ENCODE measurements around the gene ABHD4. TPM values are rescaled to one million over a fixed set of nuclear protein-coding genes. Genes with fewer than 3 reads are reported as not detected.
"Not testable (repeated sequence)": the region's sequence is repeated elsewhere in the genome, so short reads cannot be mapped to it uniquely, and the experiment has no call there.

Gene ABHD4
- polyA plus RNA-seq, 3 donors = 37.6 to 49.5 (median 43.7) TPM

- DNase-seq (ENCODE audit: low read depth in 3 of 3, low spot score in 2 of 3) = no peak
Observed at GRCh38 chr14:22561366-22561660, 36.8 kb upstream of the ABHD4 start.

- no peak for DNase-seq (ENCODE audit: low read depth in 3 of 3, low spot score in 2 of 3)
Observed at GRCh38 chr14:22561661-22562579, 36.2 kb upstream of the ABHD4 start.

GRCh38 chr14:22563987-22564386, 34.1 kb upstream of the ABHD4 start:
- no peak for DNase-seq (ENCODE audit: low read depth in 3 of 3, low spot score in 2 of 3)

- no peak for DNase-seq (ENCODE audit: low read depth in 3 of 3, low spot score in 2 of 3)
Observed at GRCh38 chr14:22564463-22564862, 33.6 kb upstream of the ABHD4 start.

- no peak for DNase-seq (ENCODE audit: low read depth in 3 of 3, low spot score in 2 of 3)
Observed at GRCh38 chr14:22565391-22565945, 32.6 kb upstream of the ABHD4 start.

- not testable (repeated sequence) for DNase-seq (ENCODE audit: low read depth in 3 of 3, low spot score in 2 of 3)
Observed at GRCh38 chr14:22566266-22566665, 31.8 kb upstream of the ABHD4 start.

GRCh38 chr14:22566845-22567244, 31.3 kb upstream of the ABHD4 start:
- no peak for DNase-seq (ENCODE audit: low read depth in 3 of 3, low spot score in 2 of 3)

GRCh38 chr14:22567437-22567836, 30.7 kb upstream of the ABHD4 start:
- no peak for DNase-seq (ENCODE audit: low read depth in 3 of 3, low spot score in 2 of 3)

- no peak for DNase-seq (ENCODE audit: low read depth in 3 of 3, low spot score in 2 of 3)
Observed at GRCh38 chr14:22569106-22569736, 28.9 kb upstream of the ABHD4 start.

- DNase-seq (ENCODE audit: low read depth in 3 of 3, low spot score in 2 of 3) = no peak
Observed at GRCh38 chr14:22569737-22570131, 28.4 kb upstream of the ABHD4 start.

GRCh38 chr14:22570132-22570949, 27.8 kb upstream of the ABHD4 start:
- DNase-seq (ENCODE audit: low read depth in 3 of 3, low spot score in 2 of 3) = peak in 2 of 3 donors; percentile 83

- no peak for DNase-seq (ENCODE audit: low read depth in 3 of 3, low spot score in 2 of 3)
Observed at GRCh38 chr14:22572562-22573058, 25.5 kb upstream of the ABHD4 start.

- no peak for DNase-seq (ENCODE audit: low read depth in 3 of 3, low spot score in 2 of 3)
Observed at GRCh38 chr14:22573804-22574203, 24.3 kb upstream of the ABHD4 start.

GRCh38 chr14:22577334-22577908, 20.7 kb upstream of the ABHD4 start:
- DNase-seq (ENCODE audit: low read depth in 3 of 3, low spot score in 2 of 3) = no peak

GRCh38 chr14:22579236-22579635, 18.9 kb upstream of the ABHD4 start:
- DNase-seq (ENCODE audit: low read depth in 3 of 3, low spot score in 2 of 3) = no peak

GRCh38 chr14:22579881-22580280, 18.2 kb upstream of the ABHD4 start:
- no peak for DNase-seq (ENCODE audit: low read depth in 3 of 3, low spot score in 2 of 3)

- DNase-seq (ENCODE audit: low read depth in 3 of 3, low spot score in 2 of 3) = no peak
Observed at GRCh38 chr14:22580625-22581024, 17.5 kb upstream of the ABHD4 start.

GRCh38 chr14:22583994-22584393, 14.1 kb upstream of the ABHD4 start:
- no peak for DNase-seq (ENCODE audit: low read depth in 3 of 3, low spot score in 2 of 3)

GRCh38 chr14:22587247-22587646, 10.9 kb upstream of the ABHD4 start:
- DNase-seq (ENCODE audit: low read depth in 3 of 3, low spot score in 2 of 3) = no peak

- DNase-seq (ENCODE audit: low read depth in 3 of 3, low spot score in 2 of 3) = not testable (repeated sequence)
Observed at GRCh38 chr14:22587677-22588422, 10.2 kb upstream of the ABHD4 start.

All from right renal cortex interstitium (tissue), 3 donors.